Aorta (tissue), 5 donors: Measurements from ENCODE around the gene S100Z. TPM values are rescaled to one million over a fixed set of nuclear protein-coding genes. Genes with fewer than 3 reads are reported as not detected.

Experiments used
- ATAC-seq: fragments of 200-7000 bp; cut with Tn5 transposase; one replicate; pipeline ENCODE4 v1.9.1; 2022; ENCODE audit warnings: moderate library complexity; ENCODE audit not compliant: low FRiP score
- DNase-seq, 2 donors: peaks; one replicate each; pipeline ENCODE4 v3.0.0-alpha.2; 2020
- H3K27ac ChIP-seq, 2 donors: one replicate each; pipeline ENCODE4 v1.5.1; 2013; ENCODE audit warnings: low read length in 2 of 2, mild to moderate bottlenecking in 2 of 2, moderate library complexity in 2 of 2, control low read depth in 1 of 2, inconsistent platforms in 1 of 2, low read depth in 1 of 2
- H3K27me3 ChIP-seq, 2 donors: one replicate each; pipeline ENCODE4 v1.6.1; 2013; ENCODE audit warnings: control low read depth in 1 of 2, low read length in 1 of 2, mild to moderate bottlenecking in 1 of 2, moderate library complexity in 1 of 2; ENCODE audit not compliant: insufficient read depth in 2 of 2, control insufficient read depth in 1 of 2
- H3K36me3 ChIP-seq, 2 donors: one replicate each; pipeline ENCODE4 v1.6.1; 2013; ENCODE audit warnings: control low read depth in 1 of 2, low read length in 1 of 2, mild to moderate bottlenecking in 1 of 2; ENCODE audit not compliant: insufficient read depth in 2 of 2, control insufficient read depth in 1 of 2
- H3K4me1 ChIP-seq, 2 donors: one replicate each; pipeline ENCODE4 v1.6.1; 2013; ENCODE audit warnings: low read length in 2 of 2, control low read depth in 1 of 2, mild to moderate bottlenecking in 1 of 2, moderate library complexity in 1 of 2; ENCODE audit not compliant: insufficient read depth in 2 of 2, control insufficient read depth in 1 of 2
- H3K4me3 ChIP-seq, 2 donors: one replicate each; pipeline ENCODE4 v1.5.1; 2013; ENCODE audit warnings: low read length in 2 of 2, control low read depth in 1 of 2, mild to moderate bottlenecking in 1 of 2
- H3K9me3 ChIP-seq: one replicate; pipeline ENCODE4 v1.6.1; 2013; ENCODE audit warnings: mild to moderate bottlenecking, low read length; ENCODE audit not compliant: control insufficient read depth
- WGBS, 2 donors: extraction: QIAGEN DNeasy Blood & Tissue Kit; methylation state at CpG; one replicate each; pipeline ENCODE4 v1.1.7; 2013; 5-methylcytosine and 5-hydroxymethylcytosine counted together
- intact Hi-C, 2 donors: fragments of 100-400 bp; cut with DNase I; formaldehyde crosslinking; loops; one replicate each; pipeline versions ENCODE4 v1.14.2 to v1.15.0; 2022
- polyA plus RNA-seq, 2 donors: library from polyadenylated mRNA; stranded (reverse); fragments of 200-250 nt; gene quantifications; one replicate each; pipeline ENCODE4 v1.2.3, GENCODE V29; 2013
- total RNA-seq, 2 donors: library from RNA; stranded (reverse); fragmentation: NEBNext Ultra II Directional; extraction: Animal tissue kit (Norgen Biotek cat#: 25700); gene quantifications; one replicate each; pipeline ENCODE4 v1.2.1, GENCODE V29; 2021
- donor health status: healthy with polysubstance abuse.
- donor health status: Bipolar disorder and iron deficiency.
- donor health status: DM: no; HTN: no; CAD: no.
- donor health status: DM: no; HTN: no; CAD: no.
- donor health status: DM: yes; HTN: yes; CAD: no.

The S100Z gene
- total and polyA plus RNA-seq, 4 donors = 0.68 to 0.87 TPM; not detected in 2

DNA sequence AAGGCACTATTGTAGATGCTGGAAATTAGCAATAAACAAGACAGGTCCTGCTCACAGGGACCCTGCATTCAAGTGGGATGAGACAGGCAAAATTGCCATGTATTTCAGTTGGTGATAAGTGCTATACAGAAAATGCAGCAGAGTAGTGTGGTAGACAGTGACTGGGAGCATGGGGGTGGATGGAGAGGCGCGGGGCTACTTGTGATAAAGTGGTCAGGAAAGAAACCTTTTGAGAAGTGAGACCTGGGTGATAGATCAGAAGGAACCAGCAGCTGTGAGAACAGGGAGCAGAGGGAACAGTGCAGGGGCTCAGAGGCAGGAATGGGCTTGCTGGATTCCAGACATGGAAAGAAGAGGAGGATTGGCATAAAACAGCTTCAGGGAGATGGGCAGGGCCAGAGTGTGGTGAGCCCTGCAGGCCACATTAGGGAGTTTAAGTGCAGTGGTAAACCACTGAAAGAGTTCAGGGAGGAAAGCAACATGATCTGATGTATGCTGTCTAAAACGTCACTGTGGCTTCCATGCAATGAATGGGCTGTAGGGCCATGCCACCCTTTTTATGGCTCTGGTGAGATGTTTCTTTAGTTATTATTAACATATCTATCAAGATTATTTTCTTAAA, 110.3 kb downstream of the S100Z start:
- WGBS, 2 donors = 70 to 77% methylated on average over 3 of the region's 3 CpGs
- H3K4me1 ChIP-seq = no peaks in the 10 kb centered on the region
- no peak overlapping the region for H3K4me3 ChIP-seq
- H3K27me3 ChIP-seq = no peaks in the 10 kb centered on the region
- H3K9me3 ChIP-seq = no peaks in the 10 kb centered on the region
- H3K27ac ChIP-seq = no peak overlapping the region
- intact Hi-C loops = no loop called here
- H3K36me3 ChIP-seq = no peaks in the 10 kb centered on the region
- ATAC-seq (no peak), DNase-seq (no peak)

DNA sequence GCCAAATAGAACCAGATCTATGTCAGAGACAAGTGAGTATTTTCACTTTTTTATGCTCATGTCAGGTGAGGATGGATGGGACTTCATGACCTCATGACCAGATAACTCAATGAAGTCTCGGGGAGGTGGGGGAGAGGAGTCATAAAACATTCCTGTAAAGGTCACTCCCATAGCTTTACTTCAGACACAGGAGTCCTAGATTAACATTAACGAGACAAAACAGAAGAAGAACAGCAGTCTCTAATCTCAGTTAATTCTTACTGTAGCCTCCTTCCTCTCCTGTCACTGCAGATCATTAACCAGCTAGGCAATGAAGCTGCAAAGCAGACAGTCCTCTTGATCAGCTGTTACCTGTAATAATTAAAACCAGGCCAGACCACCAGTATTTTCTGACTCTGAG, 114.2 kb downstream of the S100Z start:
- intact Hi-C loops = no loop called here
- DNase-seq = no peak
- no peak overlapping the region for H3K27ac ChIP-seq
- no peak for ATAC-seq
- no peaks in the 10 kb centered on the region for H3K27me3 ChIP-seq
- WGBS, 2 donors = 39 to 48% methylated on average over 2 of the region's 2 CpGs
- no peaks in the 10 kb centered on the region for H3K36me3 ChIP-seq
- no peaks in the 10 kb centered on the region for H3K9me3 ChIP-seq
- H3K4me1 ChIP-seq = no peaks in the 10 kb centered on the region
- no peak overlapping the region for H3K4me3 ChIP-seq

Other genes with a start within 250 kb of the S100Z start
- gene F2RL2, start 226.6 kb upstream of the S100Z start, total RNA-seq = under 1 TPM; 0.32 to 0.51 TPM
- 1 to 10 TPM in 1 of 2 donors, under 1 TPM in 1; 0.50 to 4.4 TPM for gene F2RL2, start 226.6 kb upstream of the S100Z start, polyA plus RNA-seq
- gene F2R, start 133.9 kb upstream of the S100Z start, total RNA-seq = 10 to 100 TPM; 17.8 to 22.0 TPM
- gene F2R, start 133.9 kb upstream of the S100Z start, polyA plus RNA-seq = 100 to 1,000 TPM in 1 of 2 donors, 10 to 100 TPM in 1; 22.3 to 185 TPM
- 1 to 10 TPM in 1 of 2 donors, under 1 TPM in 1; 0.88 to 1.9 TPM for gene F2RL1, start 31.0 kb upstream of the S100Z start, total RNA-seq
- 10 to 100 TPM in 1 of 2 donors, 1 to 10 TPM in 1; 5.5 to 10.7 TPM for gene F2RL1, start 31.0 kb upstream of the S100Z start, polyA plus RNA-seq
- gene CRHBP, start 103.0 kb downstream of the S100Z start, total RNA-seq = 1 to 10 TPM; 3.5 to 7.0 TPM
- gene CRHBP, start 103.0 kb downstream of the S100Z start, polyA plus RNA-seq = under 1 TPM in 1 of 2 donors, not detected in 1; 0.75 TPM
- 10 to 100 TPM; 14.5 to 20.6 TPM for gene AGGF1, start 180.4 kb downstream of the S100Z start, total RNA-seq
- gene AGGF1, start 180.4 kb downstream of the S100Z start, polyA plus RNA-seq = 10 to 100 TPM; 10.1 to 11.1 TPM
- 10 to 100 TPM; 11.3 to 11.7 TPM for gene ZBED3, start 237.3 kb downstream of the S100Z start, total RNA-seq
- 1 to 10 TPM; 1.6 to 5.0 TPM for gene ZBED3, start 237.3 kb downstream of the S100Z start, polyA plus RNA-seq